ENCODE data around the gene GLYR1.

DNA sequence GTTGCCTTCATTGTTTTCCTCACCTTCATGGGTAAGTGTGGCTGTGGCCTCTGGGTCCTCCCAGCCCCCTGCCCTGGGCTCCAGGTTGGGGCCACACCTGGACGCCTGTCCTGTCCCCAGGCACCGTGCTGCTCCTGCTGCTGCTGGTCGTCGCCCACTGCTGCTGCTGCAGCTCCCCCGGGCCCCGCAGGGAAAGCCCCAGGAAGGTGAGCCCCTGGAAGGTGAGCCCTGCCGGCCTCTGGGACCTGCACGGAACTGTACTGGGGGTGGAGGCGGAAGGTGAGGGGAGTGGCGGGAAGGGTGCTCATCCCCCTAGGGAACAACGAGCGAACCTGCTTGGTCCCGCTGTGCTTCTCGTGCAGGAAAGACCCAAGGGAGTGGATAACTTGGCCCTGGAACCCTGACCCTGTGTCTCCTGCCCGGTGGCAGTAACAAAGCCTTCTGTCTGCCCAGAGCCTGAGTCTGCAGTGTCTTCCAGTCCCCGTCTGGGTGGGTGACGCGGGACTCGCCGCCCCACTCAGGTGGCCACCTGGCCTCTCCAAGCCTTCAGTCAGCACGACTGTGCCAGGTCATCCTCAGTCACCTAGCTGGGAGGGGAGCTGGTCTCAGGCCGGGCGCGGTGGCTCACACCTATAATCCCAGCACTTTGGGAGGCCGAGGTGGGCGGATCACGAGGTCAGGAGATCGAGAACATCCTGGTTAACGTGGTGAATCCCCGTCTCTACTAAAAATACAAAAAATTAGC is 51.1 kb downstream of the GLYR1 start:
- TF ChIP-seq, protein P1, sequence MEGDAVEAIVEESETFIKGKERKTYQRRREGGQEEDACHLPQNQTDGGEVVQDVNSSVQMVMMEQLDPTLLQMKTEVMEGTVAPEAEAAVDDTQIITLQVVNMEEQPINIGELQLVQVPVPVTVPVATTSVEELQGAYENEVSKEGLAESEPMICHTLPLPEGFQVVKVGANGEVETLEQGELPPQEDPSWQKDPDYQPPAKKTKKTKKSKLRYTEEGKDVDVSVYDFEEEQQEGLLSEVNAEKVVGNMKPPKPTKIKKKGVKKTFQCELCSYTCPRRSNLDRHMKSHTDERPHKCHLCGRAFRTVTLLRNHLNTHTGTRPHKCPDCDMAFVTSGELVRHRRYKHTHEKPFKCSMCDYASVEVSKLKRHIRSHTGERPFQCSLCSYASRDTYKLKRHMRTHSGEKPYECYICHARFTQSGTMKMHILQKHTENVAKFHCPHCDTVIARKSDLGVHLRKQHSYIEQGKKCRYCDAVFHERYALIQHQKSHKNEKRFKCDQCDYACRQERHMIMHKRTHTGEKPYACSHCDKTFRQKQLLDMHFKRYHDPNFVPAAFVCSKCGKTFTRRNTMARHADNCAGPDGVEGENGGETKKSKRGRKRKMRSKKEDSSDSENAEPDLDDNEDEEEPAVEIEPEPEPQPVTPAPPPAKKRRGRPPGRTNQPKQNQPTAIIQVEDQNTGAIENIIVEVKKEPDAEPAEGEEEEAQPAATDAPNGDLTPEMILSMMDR (IDR thresholded peaks at IDR 0.05; ENCODE audit: low read length), result no peak
- no peak for TF ChIP-seq EZH2 (IDR thresholded peaks at IDR 0.05; ENCODE audit: borderline replicate concordance, low read length)

All from OCI-LY1 (cell line).